Hepatocyte (in vitro differentiated cells): ENCODE data around the gene TBX21. TPM values are rescaled to one million over a fixed set of nuclear protein-coding genes. Genes with fewer than 3 reads are reported as not detected.

Experiments used
- DNase-seq: peaks from one replicate; pipeline ENCODE4 v3.0.0-alpha.2; 2016; ENCODE audit warnings: low spot score
- H2AFZ ChIP-seq: fragments of 200-600 bp; sonication (generic); 2 replicates; pipeline ENCODE4 v1.6.0; 2016; ENCODE audit warnings: antibody characterized with exemption, mild to moderate bottlenecking
- H3K27ac ChIP-seq: fragments of 200-600 bp; sonication (generic); 2 replicates; pipeline ENCODE4 v1.5.1; 2016; ENCODE audit warnings: mild to moderate bottlenecking
- H3K27me3 ChIP-seq: fragments of 200-600 bp; sonication (generic); 2 replicates; pipeline ENCODE4 v1.6.1; 2016
- H3K36me3 ChIP-seq: fragments of 200-600 bp; sonication (generic); replicated peaks from 2 replicates; pipeline ENCODE4 v1.5.1; 2016; ENCODE audit warnings: low read depth; ENCODE audit not compliant: insufficient read depth
- H3K4me1 ChIP-seq: fragments of 200-600 bp; sonication (generic); 2 replicates; pipeline ENCODE4 v1.5.1; 2016; ENCODE audit warnings: mild to moderate bottlenecking, moderate library complexity; ENCODE audit not compliant: insufficient read depth
- H3K4me2 ChIP-seq: fragments of 200-600 bp; sonication (generic); 2 replicates; pipeline ENCODE4 v1.6.0; 2016
- H3K4me3 ChIP-seq: fragments of 200-600 bp; sonication (generic); 2 replicates; pipeline ENCODE4 v1.5.1; 2016; ENCODE audit warnings: mild to moderate bottlenecking
- H3K79me2 ChIP-seq: fragments of 200-600 bp; sonication (generic); 2 replicates; pipeline ENCODE4 v1.6.0; 2017; ENCODE audit warnings: mild to moderate bottlenecking
- H3K9me2 ChIP-seq: fragments of 200-600 bp; sonication (generic); replicated peaks from 2 replicates; pipeline ENCODE4 v1.6.0; 2017; ENCODE audit warnings: mild to moderate bottlenecking; ENCODE audit not compliant: insufficient read depth
- H3K9me3 ChIP-seq: fragments of 200-600 bp; sonication (generic); 2 replicates; pipeline ENCODE4 v1.5.1; 2016; ENCODE audit warnings: low read depth, mild to moderate bottlenecking
- H4K20me1 ChIP-seq: fragments of 200-600 bp; sonication (generic); 2 replicates; pipeline ENCODE4 v1.6.0; 2016; ENCODE audit warnings: mild to moderate bottlenecking; ENCODE audit not compliant: insufficient read depth, poor library complexity, severe bottlenecking
- CTCF ChIP-seq: fragments of 200-600 bp; sonication (generic); IDR thresholded peaks from 2 replicates; pipeline ENCODE4 v1.5.1; 2016; ENCODE audit warnings: antibody characterized with exemption, mild to moderate bottlenecking; ENCODE audit not compliant: poor library complexity
- EZH2 ChIP-seq: fragments of 200-600 bp; sonication (generic); IDR thresholded peaks from 2 replicates; pipeline ENCODE4 v1.6.1; 2016; ENCODE audit warnings: antibody characterized with exemption, mild to moderate bottlenecking, borderline replicate concordance
- EZH2phosphoT487 ChIP-seq: fragments of 200-600 bp; sonication (generic); IDR thresholded peaks from one replicate; pipeline ENCODE4 v1.6.1; 2018; ENCODE audit warnings: antibody characterized with exemption, mild to moderate bottlenecking, low read depth, moderate library complexity; ENCODE audit not compliant: unreplicated experiment, severe bottlenecking
- WGBS: methylation state at CpG from one replicate; pipeline ENCODE4 v1.1.6; 2016; ENCODE audit warnings: low lambda C conversion rate; ENCODE audit errors: missing lambda C conversion rate; 5-methylcytosine and 5-hydroxymethylcytosine counted together
- polyA plus RNA-seq: library from polyadenylated mRNA; unstranded; fragments of >200 nt; fragmentation: Nextera tagmentation; extraction: Ambion mirVana; gene quantifications from 2 replicates; pipeline ENCODE4 v1.2.1, GENCODE V29; 2016
- total RNA-seq: library from RNA; depleted of rRNA; stranded (reverse); fragments of >200 nt; gene quantifications from 2 replicates; pipeline ENCODE4 v1.2.3, GENCODE V29; 2014

Gene TBX21
- total and polyA plus RNA-seq, 2 experiments from 2014 or later, result not detected

GRCh38 chr17:47685556-47686275 lies 47.3 kb upstream of the TBX21 start:
- H3K27ac ChIP-seq, result peak overlapping the region; percentile 1

GRCh38 chr17:47686276-47686635 lies 46.8 kb upstream of the TBX21 start:
- H3K27ac ChIP-seq, result peak overlapping the region; percentile 1
- H3K4me2 ChIP-seq, result no peak overlapping the region
- no peaks in the 10 kb centered on the region for H3K79me2 ChIP-seq
- H3K9me3 ChIP-seq, result no peaks in the 10 kb centered on the region
- H3K36me3 ChIP-seq, result no peaks in the 10 kb centered on the region
- H4K20me1 ChIP-seq, result no peaks in the 10 kb centered on the region
- TF ChIP-seq CTCF (no peak), EZH2phosphoT487 (no peak), EZH2 (no peak)
- no peak overlapping the region for H2AFZ ChIP-seq
- no peak overlapping the region for H3K4me3 ChIP-seq
- 81% methylated on average over 1 of the region's 1 CpG for WGBS
- no peaks in the 10 kb centered on the region for H3K9me2 ChIP-seq
- DNase-seq, result no peak
- H3K27me3 ChIP-seq, result no peaks in the 10 kb centered on the region
- no peaks in the 10 kb centered on the region for H3K4me1 ChIP-seq

More at GRCh38 chr17:47685556-47686275, 47.3 kb upstream of the TBX21 start:
- Histone ChIP-seq H3K36me3 (no peaks in the 10 kb centered on the region), H3K4me3 (no peak overlapping the region), H3K4me1 (no peaks in the 10 kb centered on the region), H3K9me3 (no peaks in the 10 kb centered on the region), H3K4me2 (no peak overlapping the region), H3K9me2 (no peaks in the 10 kb centered on the region), H3K27me3 (no peaks in the 10 kb centered on the region), H4K20me1 (no peaks in the 10 kb centered on the region), H3K79me2 (no peaks in the 10 kb centered on the region), H2AFZ (no peak overlapping the region)
- no peak for DNase-seq
- WGBS, result 88% methylated on average over 4 of the region's 4 CpGs
- no peak for TF ChIP-seq EZH2phosphoT487
- TF ChIP-seq EZH2, result no peak
- no peak for TF ChIP-seq CTCF

- peak overlapping the region; percentile 1 for H3K27ac ChIP-seq
- WGBS, result 80% methylated on average over 7 of the region's 7 CpGs
Observed at GRCh38 chr17:47686664-47687327, 46.2 kb upstream of the TBX21 start.

More at GRCh38 chr17:47686664-47687327, 46.2 kb upstream of the TBX21 start:
- no peak overlapping the region for H3K4me3 ChIP-seq
- H3K9me2 ChIP-seq, result no peaks in the 10 kb centered on the region
- no peaks in the 10 kb centered on the region for H3K4me1 ChIP-seq
- no peaks in the 10 kb centered on the region for H3K9me3 ChIP-seq
- no peaks in the 10 kb centered on the region for H4K20me1 ChIP-seq
- H3K27me3 ChIP-seq, result no peaks in the 10 kb centered on the region
- TF ChIP-seq EZH2 (no peak), EZH2phosphoT487 (no peak), CTCF (no peak)
- no peaks in the 10 kb centered on the region for H3K36me3 ChIP-seq
- DNase-seq, result no peak
- no peak overlapping the region for H2AFZ ChIP-seq
- H3K79me2 ChIP-seq, result no peaks in the 10 kb centered on the region
- H3K4me2 ChIP-seq, result no peak overlapping the region
